T-cell (primary cell): ENCODE data around the gene GCN1. TPM values are rescaled to one million over a fixed set of nuclear protein-coding genes. Genes with fewer than 3 reads are reported as not detected.
A peak's percentile ranks its signal among the peaks of the same experiment; 100 is the strongest.
"Not testable (repeated sequence)": the region's sequence is repeated elsewhere in the genome, so short reads cannot be mapped to it uniquely, and the experiment has no call there.

ENCODE experiments used
- ATAC-seq, 4 experiments: fragments of 200-7000 bp in 3 of 4; fragments of 150-1000 bp in 1 of 4; cut with Tn5 transposase; replicated peaks in 1 of 4; 1 replicate in 3 of 4; 2 replicates in 1 of 4; pipeline ENCODE4 v1.10.0; 2021; ENCODE audit warnings: moderate library complexity in 3 of 4, mild to moderate bottlenecking in 2 of 4, moderate number of reproducible peaks in 1 of 4
- CTCF ChIA-PET, 2 donors: fragments of 300-600 bp; sonication (Branson Sonifier 250); formaldehyde crosslinking; loops; one replicate each; lab custom pipeline; 2022; ENCODE audit warnings: antibody characterized with exemption in 2 of 2; lab: Charles Lee
- POLR2A ChIA-PET, 2 donors: fragments of 300-600 bp; sonication (Branson Sonifier 250); formaldehyde crosslinking; loops; one replicate each; lab custom pipeline; 2022; ENCODE audit warnings: antibody characterized with exemption in 2 of 2; lab: Charles Lee
- DNase-seq, 35 experiments: peaks; one replicate each; pipeline versions ENCODE4 v3.0.0 to v3.0.0-alpha.2; 2013 to 2023
- H3K27ac ChIP-seq: one replicate; pipeline ENCODE4 v1.5.1; 2013; ENCODE audit warnings: low read length
- H3K27me3 ChIP-seq, 2 experiments: replicated peaks in 1 of 2; 1 replicate in 1 of 2; 2 replicates in 1 of 2; pipeline versions ENCODE4 v1.6.1 to v1.7.0; 2013; ENCODE audit warnings: low read length in 1 of 2, mixed read lengths in 1 of 2; ENCODE audit not compliant: control insufficient read depth in 2 of 2, insufficient read depth in 2 of 2; ENCODE audit errors: extremely low read depth in 1 of 2
- H3K36me3 ChIP-seq, 2 donors: 1 replicate in 1 of 2; 2 replicates in 1 of 2; pipeline versions ENCODE4 v1.6.1 to v1.7.0; 2013; ENCODE audit warnings: low read length in 1 of 2; ENCODE audit not compliant: control insufficient read depth in 2 of 2, insufficient read depth in 1 of 2; ENCODE audit errors: extremely low read depth in 1 of 2
- H3K4me1 ChIP-seq, 2 experiments: 1 replicate in 1 of 2; 2 replicates in 1 of 2; pipeline versions ENCODE4 v1.6.1 to v1.7.0; 2013; ENCODE audit warnings: low read length in 2 of 2, mixed read lengths in 1 of 2; ENCODE audit not compliant: insufficient read depth in 2 of 2, control insufficient read depth in 1 of 2; ENCODE audit errors: extremely low read depth in 1 of 2
- H3K4me3 ChIP-seq, 2 donors: 1 replicate in 1 of 2; 2 replicates in 1 of 2; pipeline versions ENCODE4 v1.5.1 to v1.7.0; 2013; ENCODE audit warnings: mild to moderate bottlenecking in 2 of 2, low read length in 1 of 2, moderate library complexity in 1 of 2; ENCODE audit not compliant: control insufficient read depth in 1 of 2; ENCODE audit errors: extremely low read depth in 1 of 2
- H3K9me3 ChIP-seq: 2 replicates; pipeline ENCODE4 v1.7.0; 2013
- H3K27ac Mint-ChIP-seq, 2 donors: one replicate each; pipeline ENCODE4 v1.8.0; 2020 to 2021; ENCODE audit warnings: mild to moderate bottlenecking in 2 of 2, mixed read lengths in 2 of 2
- H3K27me3 Mint-ChIP-seq, 2 donors: one replicate each; pipeline ENCODE4 v1.8.0; 2021 to 2022; ENCODE audit warnings: mixed read lengths in 2 of 2
- H3K36me3 Mint-ChIP-seq: one replicate; pipeline ENCODE4 v1.8.0; 2021; ENCODE audit warnings: mixed read lengths
- H3K4me1 Mint-ChIP-seq, 3 donors: one replicate each; pipeline ENCODE4 v1.8.0; 2020 to 2022; ENCODE audit warnings: mixed read lengths in 3 of 3, mild to moderate bottlenecking in 1 of 3
- H3K4me3 Mint-ChIP-seq, 3 donors: one replicate each; pipeline ENCODE4 v1.8.0; 2020 to 2022; ENCODE audit warnings: mild to moderate bottlenecking in 3 of 3, mixed read lengths in 3 of 3, moderate library complexity in 3 of 3
- H3K9me3 Mint-ChIP-seq, 3 donors: one replicate each; pipeline ENCODE4 v1.8.0; 2020 to 2022; ENCODE audit warnings: mixed read lengths in 3 of 3
- WGBS: methylation state at CpG from one replicate; pipeline ENCODE4 v1.1.5; 2013; ENCODE audit warnings: missing lambda C conversion rate; ENCODE audit not compliant: insufficient coverage; 5-methylcytosine and 5-hydroxymethylcytosine counted together
- total RNA-seq, 35 experiments: library from RNA in 6 of 35; stranded (reverse) in 6 of 35; fragments of 120-200 nt in 1 of 35; gene quantifications; one replicate each; pipeline versions ENCODE4 v1.2.1 to v1.2.4 and lab custom pipeline; 2013 to 2026

Gene GCN1
- total RNA-seq, 5 donors from 2014 or later (not counting 1 experiment from before 2014, with no cell fraction given): 139 to 171 (median 161) TPM

DNA sequence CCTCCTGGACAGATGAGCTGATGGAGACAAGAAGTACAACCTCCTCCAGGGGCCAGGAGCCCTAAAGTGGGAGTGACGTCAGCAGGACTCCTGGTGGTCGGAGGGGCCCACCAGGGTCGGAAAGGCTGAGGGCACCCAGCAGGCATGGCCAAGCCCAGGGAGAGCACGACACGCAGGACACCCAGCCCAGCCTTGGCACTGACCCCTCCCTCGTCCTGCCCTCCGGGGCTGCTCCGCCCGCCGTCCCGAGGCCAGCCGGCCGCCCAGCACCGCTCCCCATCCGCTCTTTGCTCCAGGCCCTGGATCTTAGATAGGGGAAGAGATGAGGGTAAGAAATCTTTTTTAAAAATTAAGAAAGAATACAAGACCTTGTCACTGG is 20.8 kb upstream of the GCN1 start:
- no peak for DNase-seq
- Histone ChIP-seq H3K4me3 (no peak overlapping the region), H3K4me1 (no peaks in the 10 kb centered on the region), H3K9me3 (no peaks in the 10 kb centered on the region), H3K27me3 (no peaks in the 10 kb centered on the region), H3K36me3 (peaks cover 43 to 90% of the 10 kb centered on the region in 2 donors), H3K27ac (no peak overlapping the region)
- H3K4me3 Mint-ChIP-seq: no peak overlapping the region
- ChIA-PET CTCF (no interaction called here), POLR2A (no interaction called here)
- no peaks in the 10 kb centered on the region for H3K27me3 Mint-ChIP-seq
- no peaks in the 10 kb centered on the region for H3K4me1 Mint-ChIP-seq
- peaks cover 44% of the 10 kb centered on the region for H3K36me3 Mint-ChIP-seq
- 97% methylated on average over 3 of the region's 15 CpGs for WGBS
- H3K27ac Mint-ChIP-seq: no peak overlapping the region
- ATAC-seq: no peak
- H3K9me3 Mint-ChIP-seq: no peaks in the 10 kb centered on the region

DNA sequence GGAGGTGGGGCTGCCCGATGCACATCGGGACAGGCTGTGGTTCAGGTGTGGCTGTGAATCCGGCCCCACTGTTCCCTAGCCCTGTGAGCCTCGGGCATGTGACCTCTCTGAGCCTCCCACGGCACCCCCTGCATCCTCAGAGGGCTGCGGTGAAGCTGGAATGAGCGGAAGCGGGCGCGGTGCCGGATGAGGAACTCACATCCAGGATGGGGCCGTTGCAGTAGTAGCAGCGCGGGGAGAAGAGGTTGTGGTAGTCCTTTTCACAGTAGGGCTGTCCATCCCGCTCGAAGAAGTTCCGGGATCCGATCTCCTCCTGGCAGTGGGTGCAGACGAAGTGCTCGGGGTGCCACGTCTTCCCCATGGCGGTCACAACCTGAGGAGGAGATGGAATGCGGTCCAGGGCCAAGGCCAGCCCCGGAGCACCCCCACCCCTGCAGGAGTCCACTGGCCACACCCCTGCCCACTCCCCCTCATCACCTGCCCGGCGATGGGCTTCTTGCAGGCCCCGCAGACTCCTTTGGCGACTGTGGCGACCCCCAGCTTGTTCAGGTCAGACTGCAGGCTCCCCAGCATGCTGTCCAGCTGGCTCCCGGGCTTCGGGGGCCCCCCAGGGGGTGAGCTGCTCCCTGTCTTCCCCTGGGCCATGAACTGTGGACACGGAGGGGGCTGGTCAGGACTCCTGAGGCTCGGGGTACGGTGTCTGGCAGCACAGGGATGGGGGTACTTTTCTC is 20.3 kb upstream of the GCN1 start:
- H3K4me3 Mint-ChIP-seq: no peak overlapping the region
- peaks cover 41 to 88% of the 10 kb centered on the region in 2 donors for H3K36me3 ChIP-seq
- H3K27me3 Mint-ChIP-seq: no peaks in the 10 kb centered on the region

DNA sequence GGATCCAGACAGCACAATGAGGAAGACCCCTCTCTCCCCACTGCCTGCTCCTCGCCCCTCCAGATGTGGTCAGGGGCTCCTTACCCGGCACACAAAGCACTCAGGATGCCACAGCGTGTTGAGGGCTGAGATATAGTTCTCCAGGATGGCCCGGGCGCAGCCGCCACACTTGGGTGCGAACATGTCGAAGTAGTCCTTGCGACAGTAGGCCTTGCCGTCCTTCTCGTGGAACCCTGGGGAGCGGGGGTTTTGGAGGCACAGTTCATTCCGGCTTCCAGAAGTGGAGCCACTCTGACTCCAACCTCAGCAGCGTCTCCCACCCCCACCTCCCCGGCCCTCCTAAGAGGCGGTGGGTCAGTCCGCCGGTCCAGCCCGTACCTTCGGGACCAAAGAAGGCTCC is 19.2 kb upstream of the GCN1 start:
- peaks cover 35% of the 10 kb centered on the region for H3K36me3 Mint-ChIP-seq
- H3K4me3 ChIP-seq: no peak overlapping the region
- no peaks in the 10 kb centered on the region for H3K9me3 ChIP-seq
- H3K27me3 Mint-ChIP-seq: no peaks in the 10 kb centered on the region
- ChIA-PET CTCF (no interaction called here), POLR2A (no interaction called here)
- no peaks in the 10 kb centered on the region for H3K27me3 ChIP-seq
- H3K27ac ChIP-seq: no peak overlapping the region
- no peak overlapping the region for H3K4me3 Mint-ChIP-seq
- ATAC-seq (no peak), DNase-seq (no peak)
- no peak overlapping the region for H3K27ac Mint-ChIP-seq
- no peaks in the 10 kb centered on the region for H3K9me3 Mint-ChIP-seq
- H3K4me1 ChIP-seq: no peaks in the 10 kb centered on the region
- H3K4me1 Mint-ChIP-seq: no peaks in the 10 kb centered on the region
- H3K36me3 ChIP-seq: peaks cover 39 to 77% of the 10 kb centered on the region in 2 donors
- WGBS: 96% methylated on average over 20 of the region's 20 CpGs

More for the DNA sequence above, 20.3 kb upstream of the GCN1 start:
- CTCF ChIA-PET: interaction anchor here in 1 of 2 donors (0.5 kb wide), 1 partner anchor 181 kb away, joined by 9 read pairs; no protein-coding TSS in a partner anchor
- 91% methylated on average over 18 of the region's 34 CpGs for WGBS
- H3K36me3 Mint-ChIP-seq: peaks cover 38% of the 10 kb centered on the region
- no peaks in the 10 kb centered on the region for H3K27me3 ChIP-seq
- POLR2A ChIA-PET: no interaction called here
- no peaks in the 10 kb centered on the region for H3K4me1 Mint-ChIP-seq
- no peak overlapping the region for H3K27ac ChIP-seq
- H3K9me3 Mint-ChIP-seq: no peaks in the 10 kb centered on the region
- no peaks in the 10 kb centered on the region for H3K4me1 ChIP-seq
- DNase-seq: no peak
- H3K27ac Mint-ChIP-seq: no peak overlapping the region
- H3K9me3 ChIP-seq: no peaks in the 10 kb centered on the region
- H3K4me3 ChIP-seq: no peak overlapping the region
- no peak for ATAC-seq

DNA sequence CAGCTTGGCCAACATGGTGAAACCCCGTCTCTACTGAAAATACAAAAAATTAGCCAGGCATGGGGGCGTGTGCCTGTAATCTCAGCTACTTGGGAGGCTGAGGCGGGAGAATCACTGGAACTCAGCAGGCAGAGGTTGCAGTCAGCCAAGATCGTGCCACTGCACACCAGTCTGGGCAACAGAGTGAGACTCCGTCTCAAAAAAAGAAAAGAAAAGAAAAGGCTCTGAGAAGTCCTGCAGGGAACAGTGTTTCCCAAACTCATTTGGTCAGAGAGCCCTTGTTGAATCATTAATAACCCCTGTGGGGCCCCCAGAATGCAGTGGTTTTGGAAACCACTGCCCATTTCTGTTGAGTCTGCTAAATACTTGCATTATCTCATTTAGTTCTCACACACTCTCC is 18.7 kb upstream of the GCN1 start:
- H3K4me3 Mint-ChIP-seq, H3K27ac ChIP-seq, H3K27me3 Mint-ChIP-seq, H3K27me3 ChIP-seq, POLR2A ChIA-PET, H3K4me3 ChIP-seq, H3K4me1 ChIP-seq, H3K9me3 Mint-ChIP-seq, H3K27ac Mint-ChIP-seq, ATAC-seq, H3K9me3 ChIP-seq, H3K4me1 Mint-ChIP-seq, CTCF ChIA-PET, DNase-seq: not testable (repeated sequence)
- H3K36me3 ChIP-seq: peaks cover 39 to 72% of the 10 kb centered on the region in 2 donors
- peaks cover 32% of the 10 kb centered on the region for H3K36me3 Mint-ChIP-seq
- 94% methylated on average over 5 of the region's 5 CpGs for WGBS

DNA sequence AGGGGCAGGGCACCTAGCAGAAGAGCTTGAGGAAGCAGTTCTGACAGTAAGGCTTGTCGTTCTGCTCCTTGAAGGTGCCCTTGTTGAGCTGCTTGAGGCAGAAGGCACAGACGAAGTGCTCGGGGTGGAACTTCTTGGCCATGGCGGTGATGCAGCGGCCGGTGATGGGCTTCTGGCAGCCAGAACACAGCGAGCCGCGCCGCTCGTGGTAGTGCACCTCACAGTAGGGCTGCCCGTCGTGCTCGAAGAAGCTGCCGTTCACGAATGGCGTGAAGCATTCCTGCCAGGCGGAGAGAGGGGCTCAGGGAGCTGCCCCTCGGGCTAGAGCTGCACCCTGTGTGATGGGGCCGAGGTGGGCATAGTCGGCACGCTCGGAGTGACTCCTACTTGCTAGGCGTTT is 17.8 kb upstream of the GCN1 start:
- no peak overlapping the region for H3K27ac Mint-ChIP-seq
- Histone ChIP-seq H3K4me3 (no peak overlapping the region), H3K9me3 (no peaks in the 10 kb centered on the region), H3K27ac (no peak overlapping the region), H3K36me3 (peaks cover 39 to 68% of the 10 kb centered on the region in 2 donors), H3K4me1 (no peaks in the 10 kb centered on the region), H3K27me3 (no peaks in the 10 kb centered on the region)
- DNase-seq (no peak), ATAC-seq (no peak)
- CTCF ChIA-PET: no interaction called here
- H3K36me3 Mint-ChIP-seq: peaks cover 32% of the 10 kb centered on the region
- no peaks in the 10 kb centered on the region for H3K9me3 Mint-ChIP-seq
- no peak overlapping the region for H3K4me3 Mint-ChIP-seq
- H3K4me1 Mint-ChIP-seq: no peaks in the 10 kb centered on the region
- WGBS: 94% methylated on average over 18 of the region's 24 CpGs
- H3K27me3 Mint-ChIP-seq: no peaks in the 10 kb centered on the region
- POLR2A ChIA-PET: interaction anchor here in 1 of 2 donors (0.5 kb wide), 1 partner anchor 90 kb away, joined by 8 read pairs; the partner anchor contains the start of gene SIRT4

DNA sequence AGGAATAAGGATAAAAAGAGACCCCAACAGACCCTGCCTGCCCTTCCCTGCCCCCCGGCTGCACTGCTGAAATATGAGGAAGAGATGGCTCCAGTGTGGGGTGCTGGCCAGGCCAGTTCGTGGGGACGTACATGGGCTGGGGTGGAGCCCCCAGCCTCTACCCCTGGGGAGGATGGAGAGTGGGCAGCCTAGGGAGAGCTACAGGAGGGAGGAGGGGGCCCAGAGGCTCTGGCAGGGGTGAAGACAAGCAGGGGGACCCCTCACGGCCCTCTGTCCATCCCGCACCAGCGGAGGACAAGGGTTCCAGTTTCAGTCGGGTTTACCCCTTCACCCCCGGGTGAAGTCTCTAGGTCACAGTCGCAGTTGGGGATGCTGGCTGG is 17.4 kb upstream of the GCN1 start:
- no peak overlapping the region for H3K27ac ChIP-seq
- WGBS: 97% methylated on average over 5 of the region's 9 CpGs
- H3K4me3 ChIP-seq: no peak overlapping the region
- H3K27me3 ChIP-seq: no peaks in the 10 kb centered on the region
- CTCF ChIA-PET: no interaction called here
- Mint-ChIP-seq H3K4me3 (no peak overlapping the region), H3K9me3 (no peaks in the 10 kb centered on the region), H3K4me1 (no peaks in the 10 kb centered on the region), H3K27ac (peak overlapping the region in 1 of 2 donors; percentile 27), H3K27me3 (no peaks in the 10 kb centered on the region), H3K36me3 (peaks cover 32% of the 10 kb centered on the region)
- peaks cover 39 to 65% of the 10 kb centered on the region in 2 donors for H3K36me3 ChIP-seq
- ATAC-seq (no peak), DNase-seq (no peak)
- H3K9me3 ChIP-seq: no peaks in the 10 kb centered on the region
- H3K4me1 ChIP-seq: no peaks in the 10 kb centered on the region
- POLR2A ChIA-PET: interaction anchor here in 1 of 2 donors (0.5 kb wide), 1 partner anchor 90 kb away, joined by 8 read pairs; the partner anchor contains the start of gene SIRT4
